GM23338 (cell line): ENCODE data around the gene XRCC5.

Source experiments
- CREB1 ChIP-seq: fragments of 250-450 bp; sonication (Bioruptor Pico); IDR thresholded peaks from 2 replicates; pipeline ENCODE4 v1.5.0; 2020; ENCODE audit warnings: low read depth, mild to moderate bottlenecking, moderate library complexity
- CTCF ChIP-seq, 2 experiments: fragments of 200-600 bp in 1 of 2; sonication (generic) in 1 of 2; conservative IDR thresholded peaks; 2 replicates each; pipeline versions ENCODE4 v1.5.1 to v1.6.1; 2016 to 2017; ENCODE audit warnings: antibody characterized with exemption in 2 of 2, low read depth in 2 of 2, mild to moderate bottlenecking in 2 of 2, moderate library complexity in 1 of 2
- ETS1 ChIP-seq: IDR thresholded peaks from 2 replicates; pipeline ENCODE4 v1.6.1; 2016; ENCODE audit warnings: antibody characterized with exemption
- EZH2 ChIP-seq: fragments of 200-600 bp; sonication (generic); IDR thresholded peaks from one replicate; pipeline ENCODE4 v1.8.0; 2017; ENCODE audit warnings: antibody characterized with exemption, mild to moderate bottlenecking, low read depth; ENCODE audit not compliant: unreplicated experiment
- EZH2phosphoT487 ChIP-seq: fragments of 200-600 bp; sonication (generic); IDR thresholded peaks from one replicate; pipeline ENCODE4 v1.8.1; 2018; ENCODE audit warnings: antibody characterized with exemption; ENCODE audit not compliant: unreplicated experiment
- JUNB ChIP-seq: IDR thresholded peaks from one replicate; pipeline ENCODE4 v1.6.1; 2016; ENCODE audit warnings: antibody characterized with exemption; ENCODE audit not compliant: unreplicated experiment
- NANOG ChIP-seq: IDR thresholded peaks from 2 replicates; pipeline ENCODE4 v1.6.1; 2016; ENCODE audit warnings: antibody characterized with exemption, borderline replicate concordance
- POLR2AphosphoS5 ChIP-seq: IDR thresholded peaks from 2 replicates; pipeline ENCODE4 v1.6.1; 2016; ENCODE audit warnings: antibody characterized with exemption, low read depth
- REST ChIP-seq: IDR thresholded peaks from one replicate; pipeline ENCODE4 v1.6.1; 2018; ENCODE audit warnings: antibody characterized with exemption; ENCODE audit not compliant: unreplicated experiment
- STAT1 ChIP-seq: IDR thresholded peaks from one replicate; pipeline ENCODE4 v1.6.1; 2016; ENCODE audit warnings: antibody characterized with exemption; ENCODE audit not compliant: unreplicated experiment
- ZNF114 ChIP-seq: fragments of 250-450 bp; sonication (Bioruptor Pico); IDR thresholded peaks from 2 replicates; pipeline ENCODE4 v1.5.0; 2020; ENCODE audit warnings: mild to moderate bottlenecking, moderate library complexity
- ZNF462 ChIP-seq: fragments of 250-450 bp; sonication (Bioruptor Pico); IDR thresholded peaks from 2 replicates; pipeline ENCODE4 v1.5.0; 2020; ENCODE audit warnings: mild to moderate bottlenecking, moderate library complexity

GRCh38 chr2:216179015-216179414, 69.9 kb downstream of the XRCC5 start:
- TF ChIP-seq CTCF (conservative IDR thresholded peaks at IDR 0.05; ENCODE audit: low read depth in 2 of 2) (no peak), REST (no peak), EZH2 (no peak), POLR2AphosphoS5 (no peak), CREB1 (CRISPR knock-in tag) (no peak), JUNB (no peak), ETS1 (no peak), EZH2phosphoT487 (no peak), ZNF114 (no peak), NANOG (no peak), ZNF462 (no peak), STAT1 (no peak)
